HepG2 (cell line): ENCODE measurements around the gene HRG. TPM values are rescaled to one million over a fixed set of nuclear protein-coding genes. Genes with fewer than 3 reads are reported as not detected.

Experiments used
- ARID4A ChIP-seq: sonication (generic); formaldehyde crosslinking; IDR thresholded peaks from 2 replicates; pipeline ENCODE4 v1.5.0; 2020; ENCODE audit warnings: mild to moderate bottlenecking, missing genetic modification reagents, borderline replicate concordance
- BCLAF1 ChIP-seq: fragments of 450-650 bp; IDR thresholded peaks from 2 replicates; pipeline ENCODE4 v1.6.1; 2017; ENCODE audit warnings: mild to moderate bottlenecking
- CBX2 ChIP-seq, 2 experiments: fragments of 200-600 bp in 1 of 2; sonication (generic); formaldehyde crosslinking in 1 of 2; IDR thresholded peaks; 2 replicates each; pipeline versions ENCODE4 v1.7.0 to v1.8.1; 2018 to 2022; ENCODE audit warnings: low read depth in 2 of 2, low read length in 1 of 2, mild to moderate bottlenecking in 1 of 2, missing genetic modification reagents in 1 of 2
- IRF9 ChIP-seq: sonication (generic); formaldehyde crosslinking; IDR thresholded peaks from 2 replicates; pipeline ENCODE4 v1.8.0; 2022; ENCODE audit warnings: missing genetic modification reagents, mild to moderate bottlenecking, borderline replicate concordance
- KAT7 ChIP-seq: IDR thresholded peaks from 2 replicates; pipeline ENCODE4 v1.6.1; 2018; ENCODE audit warnings: borderline replicate concordance, missing compliant biosample characterization
- MLX ChIP-seq: IDR thresholded peaks from 2 replicates; pipeline ENCODE4 v1.6.1; 2016
- PAXIP1 ChIP-seq: sonication (generic); formaldehyde crosslinking; conservative IDR thresholded peaks from 2 replicates; pipeline ENCODE4 v1.4.0; 2020; ENCODE audit warnings: mild to moderate bottlenecking, missing genetic modification reagents, moderate library complexity
- STAT6 ChIP-seq: sonication (generic); formaldehyde crosslinking; IDR thresholded peaks from 2 replicates; pipeline ENCODE4 v1.4.0; 2020; ENCODE audit warnings: missing genetic modification reagents, mild to moderate bottlenecking, borderline replicate concordance
- ZNF577 ChIP-seq: sonication (generic); formaldehyde crosslinking; IDR thresholded peaks from 2 replicates; pipeline ENCODE4 v1.4.0; 2020; ENCODE audit warnings: mild to moderate bottlenecking, low read depth, missing genetic modification reagents, borderline replicate concordance
- ZSCAN30 ChIP-seq: sonication (generic); formaldehyde crosslinking; IDR thresholded peaks from 2 replicates; pipeline ENCODE4 v1.5.0; 2020; ENCODE audit warnings: mild to moderate bottlenecking, missing genetic modification reagents
- polyA plus RNA-seq, 8 experiments: library from polyadenylated mRNA; depleted of rRNA in 3 of 8; stranded (reverse) in 7 of 8; unstranded in 1 of 8; fragments of >200 nt; fragmentation: Illumina TruSeq in 4 of 8; extraction: Trizol in 4 of 8; gene quantifications; 2 replicates each; pipeline versions ENCODE4 v1.2.1 to v1.2.3, GENCODE V29; 2011 to 2016; ENCODE audit warnings: low read depth in 4 of 8, missing spikeins in 1 of 8, mixed read lengths in 1 of 8; ENCODE audit not compliant: insufficient read depth in 1 of 8
- total RNA-seq, 5 experiments: library from RNA; depleted of rRNA; stranded (reverse); fragments of >200 nt; fragmentation: Illumina TruSeq; extraction: Trizol; gene quantifications; 2 replicates each; pipeline ENCODE4 v1.2.3, GENCODE V29; 2016; ENCODE audit warnings: low read depth in 1 of 5

HRG gene
- total and polyA plus RNA-seq, 2 of the 13 experiments (the other 11 are each of a cell fraction or from before 2014, with no cell fraction given), result 0.09 to 0.11 TPM

- TF ChIP-seq BCLAF1 (no peak), ARID4A (peak; percentile 62; the same call in 1 of the 2 replicates), IRF9 (0 out of 2 replicates have a peak, but pooled peaks have one; percentile 15), ZSCAN30 (CRISPR knock-in tag) (no peak), MLX (no peak), STAT6 (CRISPR knock-in tag) (no peak), CBX2 (IDR thresholded peaks at IDR 0.05; ENCODE audit: low read depth, low read length) (no peak), CBX2 (CRISPR knock-in tag; IDR thresholded peaks at IDR 0.05; ENCODE audit: low read depth) (no peak; the same call in 1 of the 2 replicates), PAXIP1 (no peak), ZNF577 (no peak), KAT7 (CRISPR knock-in tag) (peak; percentile 41; the same call in 1 of the 2 replicates)
These were observed 48.5 kb upstream of the HRG start (continued) for GRCh38 chr3:186617036-186617946.
